K562 (cell line): ENCODE measurements around the gene SF3B1. TPM values are rescaled to one million over a fixed set of nuclear protein-coding genes. Genes with fewer than 3 reads are reported as not detected.
A peak's percentile ranks its signal among the peaks of the same experiment; 100 is the strongest.

Experiments used
- BDP1 ChIP-seq: IDR thresholded peaks from 3 replicates; pipeline ENCODE4 v1.6.1; 2011; ENCODE audit not compliant: insufficient read length, insufficient read depth
- CBX1 ChIP-seq: sonication (generic); IDR thresholded peaks from 2 replicates; pipeline ENCODE4 v1.6.1; 2016; ENCODE audit warnings: antibody characterized with exemption, low read depth, mild to moderate bottlenecking
- CREM ChIP-seq: IDR thresholded peaks from 2 replicates; pipeline ENCODE4 v1.6.1; 2014; ENCODE audit warnings: antibody characterized with exemption, low read depth
- GMEB1 ChIP-seq: fragments of 250-450 bp; sonication (Bioruptor Pico); IDR thresholded peaks from 2 replicates; pipeline ENCODE4 v1.4.0; 2020; ENCODE audit warnings: mild to moderate bottlenecking
- MTA1 ChIP-seq: fragments of 450-650 bp; IDR thresholded peaks from 2 replicates; pipeline ENCODE4 v1.6.1; 2017; ENCODE audit warnings: borderline replicate concordance
- MXI1 ChIP-seq: IDR thresholded peaks from 2 replicates; pipeline ENCODE4 v1.6.1; 2011; ENCODE audit warnings: low read depth, mild to moderate bottlenecking, improper control_type of control experiment, low read length
- NCOA2 ChIP-seq, 2 experiments: fragments of 450-650 bp; IDR thresholded peaks; 2 replicates each; pipeline ENCODE4 v1.6.1; 2018; ENCODE audit warnings: mild to moderate bottlenecking in 2 of 2, moderate library complexity in 1 of 2; ENCODE audit not compliant: partially characterized antibody in 2 of 2
- SETDB1 ChIP-seq: IDR thresholded peaks from one replicate; pipeline ENCODE4 v1.6.1; 2012; ENCODE audit warnings: low read length, control low read depth, inconsistent platforms
- ZBTB5 ChIP-seq: fragments of 450-650 bp; IDR thresholded peaks from 2 replicates; pipeline ENCODE4 v1.6.1; 2017; ENCODE audit warnings: antibody characterized with exemption
- ZMIZ1 ChIP-seq, 2 experiments: fragments of 150-350 bp in 1 of 2; IDR thresholded peaks; 2 replicates each; pipeline ENCODE4 v1.6.1; 2012 to 2016; ENCODE audit warnings: low read depth in 2 of 2, low read length in 2 of 2, mild to moderate bottlenecking in 1 of 2, moderate library complexity in 1 of 2
- ZNF184 ChIP-seq: sonication (generic); formaldehyde crosslinking; IDR thresholded peaks from 2 replicates; pipeline ENCODE4 v1.5.0; 2020; ENCODE audit warnings: missing genetic modification reagents
- ZNF699 ChIP-seq: fragments of 250-450 bp; sonication (Bioruptor Pico); IDR thresholded peaks from 2 replicates; pipeline ENCODE4 v1.8.0; 2021; ENCODE audit warnings: mild to moderate bottlenecking, moderate library complexity; ENCODE audit not compliant: insufficient replicate concordance
- polyA plus RNA-seq, 8 experiments: library from polyadenylated mRNA; depleted of rRNA in 4 of 8; stranded (reverse) in 5 of 8; unstranded in 3 of 8; fragments of >200 nt; fragmentation: Nextera tagmentation in 2 of 8; fragmentation: Illumina TruSeq in 1 of 8; extraction: Ambion mirVana in 2 of 8; extraction: Trizol in 1 of 8; gene quantifications; 2 replicates each; pipeline versions ENCODE4 v1.2.1 to v1.2.3, GENCODE V29; 2011 to 2014; ENCODE audit warnings: inconsistent platforms in 1 of 8, missing spikeins in 1 of 8
- total RNA-seq, 7 experiments: library from RNA; depleted of rRNA in 6 of 7; stranded (reverse); fragments of >200 nt in 6 of 7; fragmentation: Illumina TruSeq in 2 of 7; extraction: Trizol in 2 of 7; gene quantifications; 2 replicates each; pipeline versions ENCODE4 v1.2.1 to v1.2.3, GENCODE V29; 2011 to 2021; ENCODE audit warnings: low replicate concordance in 1 of 7
- TF ChIP-seq, protein P1 (sequence below): fragments of 450-650 bp; IDR thresholded peaks from 2 replicates; pipeline ENCODE4 v1.6.1; 2016; ENCODE audit warnings: antibody characterized with exemption
- TF ChIP-seq, protein P2 (sequence below), 2 experiments: fragments of 450-650 bp; conservative IDR thresholded peaks; 2 replicates each; pipeline ENCODE4 v1.6.1; 2017; ENCODE audit warnings: mild to moderate bottlenecking in 2 of 2, moderate library complexity in 2 of 2
- TF ChIP-seq, protein P3 (sequence below): sonication (generic); formaldehyde crosslinking; IDR thresholded peaks from 2 replicates; pipeline ENCODE4 v1.8.0; 2022; ENCODE audit warnings: mild to moderate bottlenecking, low read depth, missing genetic modification reagents

The SF3B1 gene
- total and polyA plus RNA-seq, 9 of the 15 experiments (the other 6 are each of a cell fraction or from before 2014, with no cell fraction given), result 96.2 to 377 (median 177) TPM

DNA sequence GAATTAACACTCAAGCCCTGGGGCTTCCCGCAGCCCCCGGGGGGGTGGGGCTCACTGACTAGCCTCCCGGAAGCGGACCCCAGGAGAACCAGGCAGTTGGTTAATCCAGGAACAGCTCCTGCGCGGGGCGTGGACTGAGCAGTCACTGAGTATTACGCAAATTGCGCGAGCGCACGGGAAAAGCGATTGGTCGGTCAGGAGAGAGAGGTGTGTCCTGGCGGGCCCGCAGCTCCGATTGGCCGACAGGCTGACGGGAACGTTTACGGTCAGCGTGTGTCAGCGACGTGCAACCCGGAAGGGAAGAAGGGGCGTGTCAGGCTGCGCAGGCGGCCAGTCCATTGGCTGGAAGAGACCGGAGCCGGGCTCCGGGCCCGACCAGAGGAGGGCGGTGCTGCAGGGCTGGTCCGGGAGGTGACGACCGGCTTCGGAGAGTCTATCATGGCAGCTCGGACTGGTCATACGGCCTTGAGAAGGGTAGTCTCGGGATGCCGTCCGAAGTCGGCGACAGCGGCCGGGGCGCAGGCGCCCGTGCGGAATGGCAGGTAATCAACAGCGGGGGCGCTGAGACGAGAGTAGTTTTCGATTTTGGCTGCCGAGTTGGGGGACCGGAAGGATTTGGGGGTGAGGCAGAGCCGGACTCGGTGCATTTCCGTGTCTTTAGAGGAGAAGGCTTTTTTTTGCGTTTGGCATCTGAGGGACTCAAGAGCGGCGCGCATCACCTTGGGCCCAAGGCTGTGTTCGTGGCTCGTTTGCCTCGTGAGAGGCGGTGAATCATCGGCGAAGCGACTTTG lies 18.5 kb upstream of the SF3B1 start, which contains the start of gene COQ10B (continued):
- TF ChIP-seq ZMIZ1 (IDR thresholded peaks at IDR 0.05; ENCODE audit: low read depth in 2 of 2, low read length in 2 of 2) (no peak), ZNF699 (CRISPR knock-in tag) (no peak), BDP1 (no peak), CBX1 (no peak), GMEB1 (CRISPR knock-in tag) (peak; percentile 82), SETDB1 (no peak), ZBTB5 (peak; percentile 79), MXI1 (no peak; the same call in 1 of the 2 replicates), MTA1 (no peak), ZNF184 (CRISPR knock-in tag) (no peak), CREM (peak; percentile 92), NCOA2 (IDR thresholded peaks at IDR 0.05; ENCODE audit: partially characterized antibody in 2 of 2) (no peak)
- TF ChIP-seq, protein P1, sequence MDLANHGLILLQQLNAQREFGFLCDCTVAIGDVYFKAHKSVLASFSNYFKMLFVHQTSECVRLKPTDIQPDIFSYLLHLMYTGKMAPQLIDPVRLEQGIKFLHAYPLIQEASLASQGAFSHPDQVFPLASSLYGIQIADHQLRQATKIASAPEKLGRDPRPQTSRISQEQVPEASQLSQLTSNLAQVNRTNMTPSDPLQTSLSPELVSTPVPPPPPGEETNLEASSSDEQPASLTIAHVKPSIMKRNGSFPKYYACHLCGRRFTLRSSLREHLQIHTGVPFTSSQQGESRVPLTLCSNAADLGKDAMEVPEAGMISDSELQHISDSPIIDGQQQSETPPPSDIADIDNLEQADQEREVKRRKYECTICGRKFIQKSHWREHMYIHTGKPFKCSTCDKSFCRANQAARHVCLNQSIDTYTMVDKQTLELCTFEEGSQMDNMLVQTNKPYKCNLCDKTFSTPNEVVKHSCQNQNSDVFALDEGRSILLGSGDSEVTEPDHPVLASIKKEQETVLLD, result peak; percentile 81
- TF ChIP-seq, protein P2, sequence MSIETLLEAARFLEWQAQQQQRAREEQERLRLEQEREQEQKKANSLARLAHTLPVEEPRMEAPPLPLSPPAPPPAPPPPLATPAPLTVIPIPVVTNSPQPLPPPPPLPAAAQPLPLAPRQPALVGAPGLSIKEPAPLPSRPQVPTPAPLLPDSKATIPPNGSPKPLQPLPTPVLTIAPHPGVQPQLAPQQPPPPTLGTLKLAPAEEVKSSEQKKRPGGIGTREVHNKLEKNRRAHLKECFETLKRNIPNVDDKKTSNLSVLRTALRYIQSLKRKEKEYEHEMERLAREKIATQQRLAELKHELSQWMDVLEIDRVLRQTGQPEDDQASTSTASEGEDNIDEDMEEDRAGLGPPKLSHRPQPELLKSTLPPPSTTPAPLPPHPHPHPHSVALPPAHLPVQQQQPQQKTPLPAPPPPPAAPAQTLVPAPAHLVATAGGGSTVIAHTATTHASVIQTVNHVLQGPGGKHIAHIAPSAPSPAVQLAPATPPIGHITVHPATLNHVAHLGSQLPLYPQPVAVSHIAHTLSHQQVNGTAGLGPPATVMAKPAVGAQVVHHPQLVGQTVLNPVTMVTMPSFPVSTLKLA (conservative IDR thresholded peaks at IDR 0.05), result peak; percentile 60 to 82
- TF ChIP-seq, protein P3, sequence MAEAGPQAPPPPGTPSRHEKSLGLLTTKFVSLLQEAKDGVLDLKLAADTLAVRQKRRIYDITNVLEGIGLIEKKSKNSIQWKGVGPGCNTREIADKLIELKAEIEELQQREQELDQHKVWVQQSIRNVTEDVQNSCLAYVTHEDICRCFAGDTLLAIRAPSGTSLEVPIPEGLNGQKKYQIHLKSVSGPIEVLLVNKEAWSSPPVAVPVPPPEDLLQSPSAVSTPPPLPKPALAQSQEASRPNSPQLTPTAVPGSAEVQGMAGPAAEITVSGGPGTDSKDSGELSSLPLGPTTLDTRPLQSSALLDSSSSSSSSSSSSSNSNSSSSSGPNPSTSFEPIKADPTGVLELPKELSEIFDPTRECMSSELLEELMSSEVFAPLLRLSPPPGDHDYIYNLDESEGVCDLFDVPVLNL (CRISPR knock-in tag), result no peak
